Lower leg skin (tissue), 4 donors: ENCODE data around the gene KCNT1. TPM values are rescaled to one million over a fixed set of nuclear protein-coding genes. Genes with fewer than 3 reads are reported as not detected.

ENCODE experiments used
- DNase-seq, 2 donors: peaks; one replicate each; pipeline ENCODE4 v3.0.0-alpha.2; 2019; ENCODE audit warnings: low spot score in 2 of 2
- H3K4me3 ChIP-seq: fragments of 200-600 bp; sonication (generic); 2 replicates; pipeline ENCODE4 v1.5.1; 2017; ENCODE audit warnings: mild to moderate bottlenecking, low read depth; ENCODE audit not compliant: poor library complexity, severe bottlenecking
- POLR2A ChIP-seq, 2 donors: fragments of 450-650 bp; IDR thresholded peaks; one replicate each; pipeline ENCODE4 v1.6.1; 2016 to 2017; ENCODE audit warnings: antibody characterized with exemption in 2 of 2, mild to moderate bottlenecking in 1 of 2, moderate library complexity in 1 of 2
- WGBS, 2 donors: methylation state at CpG; one replicate each; pipeline ENCODE4 v1.1.5; 2018; 5-methylcytosine and 5-hydroxymethylcytosine counted together
- intact Hi-C: fragments of 100-400 bp; cut with DNase I; formaldehyde crosslinking; loops from one replicate; pipeline ENCODE4 v1.15.0; 2023; ENCODE audit warnings: low total_unique reads
- total RNA-seq, 4 donors: library from RNA; depleted of rRNA; stranded (reverse); fragments of >200 nt; gene quantifications; one replicate each; pipeline ENCODE4 v1.1.0, GENCODE V29; 2016
- TF ChIP-seq, protein P1 (sequence below), 3 donors: fragments of 450-650 bp; IDR thresholded peaks; one replicate each; pipeline ENCODE4 v1.5.1; 2016; ENCODE audit warnings: antibody characterized with exemption in 3 of 3, mild to moderate bottlenecking in 3 of 3, moderate library complexity in 2 of 3

Gene KCNT1
- total RNA-seq, 4 donors from 2014 or later = 0.10 TPM; not detected in 3

- WGBS, 2 donors = 75 to 78% methylated on average over 13 to 14 of the region's 16 CpGs
- DNase-seq = no peak
- intact Hi-C loops = no loop called here
These were observed 91.5 kb downstream of the KCNT1 start for GRCh38 chr9:135793221-135794056.

GRCh38 chr9:135794057-135794335 lies 92.0 kb downstream of the KCNT1 start:
- TF ChIP-seq, protein P1, sequence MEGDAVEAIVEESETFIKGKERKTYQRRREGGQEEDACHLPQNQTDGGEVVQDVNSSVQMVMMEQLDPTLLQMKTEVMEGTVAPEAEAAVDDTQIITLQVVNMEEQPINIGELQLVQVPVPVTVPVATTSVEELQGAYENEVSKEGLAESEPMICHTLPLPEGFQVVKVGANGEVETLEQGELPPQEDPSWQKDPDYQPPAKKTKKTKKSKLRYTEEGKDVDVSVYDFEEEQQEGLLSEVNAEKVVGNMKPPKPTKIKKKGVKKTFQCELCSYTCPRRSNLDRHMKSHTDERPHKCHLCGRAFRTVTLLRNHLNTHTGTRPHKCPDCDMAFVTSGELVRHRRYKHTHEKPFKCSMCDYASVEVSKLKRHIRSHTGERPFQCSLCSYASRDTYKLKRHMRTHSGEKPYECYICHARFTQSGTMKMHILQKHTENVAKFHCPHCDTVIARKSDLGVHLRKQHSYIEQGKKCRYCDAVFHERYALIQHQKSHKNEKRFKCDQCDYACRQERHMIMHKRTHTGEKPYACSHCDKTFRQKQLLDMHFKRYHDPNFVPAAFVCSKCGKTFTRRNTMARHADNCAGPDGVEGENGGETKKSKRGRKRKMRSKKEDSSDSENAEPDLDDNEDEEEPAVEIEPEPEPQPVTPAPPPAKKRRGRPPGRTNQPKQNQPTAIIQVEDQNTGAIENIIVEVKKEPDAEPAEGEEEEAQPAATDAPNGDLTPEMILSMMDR (IDR thresholded peaks at IDR 0.05) = no peak
- TF ChIP-seq POLR2A (IDR thresholded peaks at IDR 0.05) = no peak
- H3K4me3 ChIP-seq = no peak overlapping the region
- intact Hi-C loops = no loop called here
- 62 to 72% methylated on average over 7 of the region's 7 CpGs for WGBS, 2 donors
- no peak for DNase-seq

More at GRCh38 chr9:135793221-135794056, 91.5 kb downstream of the KCNT1 start:
- no peak overlapping the region for H3K4me3 ChIP-seq
- TF ChIP-seq, protein P1 (IDR thresholded peaks at IDR 0.05) = no peak
- no peak for TF ChIP-seq POLR2A (IDR thresholded peaks at IDR 0.05)

- 84 to 91% methylated on average over 15 of the region's 15 CpGs for WGBS, 2 donors
- no peak for TF ChIP-seq POLR2A (IDR thresholded peaks at IDR 0.05)
- intact Hi-C loops = no loop called here
- no peak for DNase-seq
- H3K4me3 ChIP-seq = no peak overlapping the region
These were observed 92.4 kb downstream of the KCNT1 start for GRCh38 chr9:135794361-135794885.

DNA sequence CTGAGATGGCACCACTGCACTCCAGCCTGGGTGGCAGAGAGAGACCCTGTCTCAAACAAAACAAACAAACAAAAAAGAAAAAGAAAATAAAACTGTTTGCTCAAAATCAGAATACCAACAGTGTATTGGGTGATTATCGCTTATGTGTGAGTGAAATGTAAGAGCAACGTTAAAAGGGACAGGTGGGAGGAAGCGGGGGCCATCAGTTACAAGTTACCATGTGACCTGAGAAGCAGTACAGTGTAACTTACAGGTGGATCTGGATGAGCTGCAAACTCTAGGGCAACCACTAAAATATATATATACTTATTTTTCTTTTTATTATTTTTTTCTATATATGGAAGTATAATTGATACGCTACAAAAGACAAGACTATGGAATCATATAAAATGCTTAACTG lies 93.4 kb downstream of the KCNT1 start:
- TF ChIP-seq, protein P1 (IDR thresholded peaks at IDR 0.05) = no peak
- no peak for TF ChIP-seq POLR2A (IDR thresholded peaks at IDR 0.05)
- intact Hi-C loops = no loop called here
- no peak for DNase-seq
- H3K4me3 ChIP-seq = no peak overlapping the region
- WGBS, 2 donors = 70 to 82% methylated on average over 4 of the region's 4 CpGs

GRCh38 chr9:135796784-135797485 lies 95.0 kb downstream of the KCNT1 start:
- intact Hi-C loops = no loop called here
- TF ChIP-seq, protein P1 (IDR thresholded peaks at IDR 0.05) = no peak
- TF ChIP-seq POLR2A (IDR thresholded peaks at IDR 0.05) = no peak
- no peak overlapping the region for H3K4me3 ChIP-seq
- no peak for DNase-seq
- WGBS, 2 donors = 43 to 74% methylated on average over 13 to 21 of the region's 22 CpGs

GRCh38 chr9:135797507-135798262 lies 95.7 kb downstream of the KCNT1 start:
- no peak for TF ChIP-seq POLR2A (IDR thresholded peaks at IDR 0.05)
- TF ChIP-seq, protein P1 (IDR thresholded peaks at IDR 0.05) = no peak
- no peak overlapping the region for H3K4me3 ChIP-seq
- DNase-seq = no peak
- intact Hi-C loops = no loop called here
- 37 to 45% methylated on average over 21 to 24 of the region's 24 CpGs for WGBS, 2 donors
